Esophagus (tissue), 2 donors: Measurements from ENCODE around the gene ZBTB49. TPM values are rescaled to one million over a fixed set of nuclear protein-coding genes. Genes with fewer than 3 reads are reported as not detected.
"Not testable (repeated sequence)": the region's sequence is repeated elsewhere in the genome, so short reads cannot be mapped to it uniquely, and the experiment has no call there.

Experiments used
- H3K27ac ChIP-seq, 2 donors: one replicate each; pipeline ENCODE4 v1.5.1; 2013; ENCODE audit warnings: low read depth in 2 of 2, mild to moderate bottlenecking in 2 of 2, inconsistent platforms in 1 of 2, low read length in 1 of 2, moderate library complexity in 1 of 2
- H3K27me3 ChIP-seq, 2 donors: one replicate each; pipeline ENCODE4 v1.6.1; 2013; ENCODE audit warnings: low read length in 2 of 2, control low read depth in 1 of 2, mild to moderate bottlenecking in 1 of 2; ENCODE audit not compliant: insufficient read depth in 2 of 2, control insufficient read depth in 1 of 2
- H3K36me3 ChIP-seq, 2 donors: one replicate each; pipeline ENCODE4 v1.6.1; 2013; ENCODE audit warnings: low read length in 1 of 2; ENCODE audit not compliant: control insufficient read depth in 2 of 2, insufficient read depth in 2 of 2
- H3K4me1 ChIP-seq, 2 donors: one replicate each; pipeline ENCODE4 v1.6.1; 2013; ENCODE audit warnings: low read length in 1 of 2; ENCODE audit not compliant: control insufficient read depth in 2 of 2, insufficient read depth in 2 of 2
- H3K4me3 ChIP-seq, 2 donors: one replicate each; pipeline ENCODE4 v1.5.1; 2013; ENCODE audit warnings: low read length in 2 of 2, mild to moderate bottlenecking in 2 of 2, low read depth in 1 of 2, moderate library complexity in 1 of 2
- H3K9me3 ChIP-seq, 2 donors: one replicate each; pipeline ENCODE4 v1.6.1; 2013; ENCODE audit warnings: mild to moderate bottlenecking in 2 of 2, low read depth in 1 of 2, low read length in 1 of 2, moderate library complexity in 1 of 2; ENCODE audit not compliant: control insufficient read depth in 2 of 2, insufficient read depth in 1 of 2
- WGBS, 2 donors: extraction: QIAGEN DNeasy Blood & Tissue Kit; methylation state at CpG; one replicate each; pipeline ENCODE4 v1.1.7; 2013; 5-methylcytosine and 5-hydroxymethylcytosine counted together
- polyA plus RNA-seq, 2 donors: library from polyadenylated mRNA; stranded (reverse); fragments of 200-250 nt; gene quantifications; one replicate each; pipeline ENCODE4 v1.2.3, GENCODE V29; 2013
- donor health status: healthy with polysubstance abuse.
- donor health status: Bipolar disorder and iron deficiency.

Gene ZBTB49
- polyA plus RNA-seq, 2 donors: 1.5 to 2.0 TPM

DNA sequence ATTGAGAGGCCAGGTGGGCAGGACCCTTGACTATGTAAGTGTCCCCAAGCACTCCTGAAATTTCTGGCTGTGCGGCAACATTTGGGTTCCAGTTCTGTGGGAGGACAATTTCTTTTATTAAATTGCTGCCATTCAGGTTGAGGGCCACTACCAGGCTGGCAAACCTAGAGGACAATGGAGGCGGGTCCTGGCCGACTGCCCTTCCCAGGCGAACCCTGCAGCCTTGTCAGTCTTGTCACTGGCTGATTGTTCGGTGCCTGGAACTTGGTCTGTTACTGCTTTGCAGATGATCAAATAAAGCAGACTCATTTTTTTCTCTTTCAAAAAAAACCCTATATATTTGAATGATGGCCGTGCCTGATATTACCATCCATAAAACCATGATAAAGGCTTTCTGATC is 35.4 kb upstream of the ZBTB49 start:
- Histone ChIP-seq H3K4me3 (no peak overlapping the region), H3K27me3 (peaks cover 0 to 2% of the 10 kb centered on the region in 2 donors), H3K4me1 (peaks cover 0 to 2% of the 10 kb centered on the region in 2 donors), H3K9me3 (no peaks in the 10 kb centered on the region), H3K27ac (no peak overlapping the region), H3K36me3 (no peaks in the 10 kb centered on the region)
- 46 to 53% methylated on average over 6 of the region's 6 CpGs for WGBS, 2 donors

GRCh38 chr4:4256799-4257198 is 33.3 kb upstream of the ZBTB49 start:
- Histone ChIP-seq H3K36me3 (no peaks in the 10 kb centered on the region), H3K4me3 (no peak overlapping the region), H3K4me1 (peaks cover 0 to 2% of the 10 kb centered on the region in 2 donors), H3K27ac (no peak overlapping the region), H3K9me3 (no peaks in the 10 kb centered on the region), H3K27me3 (peaks cover 0 to 2% of the 10 kb centered on the region in 2 donors)
- 70 to 74% methylated on average over 10 of the region's 10 CpGs for WGBS, 2 donors

GRCh38 chr4:4257705-4258104 is 32.3 kb upstream of the ZBTB49 start:
- 85 to 89% methylated on average over 3 of the region's 3 CpGs for WGBS, 2 donors
- H3K4me1 ChIP-seq, H3K36me3 ChIP-seq, H3K27me3 ChIP-seq, H3K4me3 ChIP-seq, H3K27ac ChIP-seq, H3K9me3 ChIP-seq: not testable (repeated sequence)

DNA sequence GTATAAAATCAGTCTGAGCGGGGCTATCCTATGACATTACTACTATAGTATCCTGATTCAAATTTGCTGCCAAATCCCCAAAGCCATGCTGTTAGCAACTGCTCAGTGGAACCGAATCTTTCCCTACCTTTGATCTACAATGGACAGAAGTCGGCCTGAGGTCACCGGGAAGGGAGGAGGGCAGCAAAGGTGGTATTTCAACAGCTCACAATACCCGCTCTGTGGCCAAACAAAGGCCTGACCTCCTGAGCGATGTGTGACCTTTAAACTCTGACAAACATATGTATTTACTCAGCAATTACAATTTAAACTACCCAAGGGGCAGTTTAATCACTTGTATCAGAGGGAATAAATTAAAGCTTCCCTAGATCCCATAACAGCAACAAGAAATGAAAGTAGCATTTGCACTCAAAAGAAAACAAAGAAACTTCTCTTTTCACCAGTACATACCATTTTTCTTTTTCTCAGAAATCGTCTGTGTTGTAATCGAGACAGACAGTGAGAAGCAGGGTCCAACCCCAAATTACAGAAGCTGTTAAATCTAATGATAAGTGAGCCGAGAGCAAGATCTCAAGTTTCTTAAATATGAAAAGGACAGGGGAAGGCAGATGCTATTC is 30.5 kb upstream of the ZBTB49 start:
- Histone ChIP-seq H3K27ac (no peak overlapping the region), H3K9me3 (no peaks in the 10 kb centered on the region)
- WGBS, 2 donors: 38 to 40% methylated on average over 9 of the region's 9 CpGs

GRCh38 chr4:4260185-4260751 is 29.8 kb upstream of the ZBTB49 start:
- H3K4me3 ChIP-seq: no peak overlapping the region
- H3K27me3 ChIP-seq: no peaks in the 10 kb centered on the region
- WGBS, 2 donors: 69 to 71% methylated on average over 6 of the region's 6 CpGs
- no peaks in the 10 kb centered on the region for H3K4me1 ChIP-seq
- H3K36me3 ChIP-seq: no peaks in the 10 kb centered on the region
- H3K27ac ChIP-seq: no peak overlapping the region
- no peaks in the 10 kb centered on the region for H3K9me3 ChIP-seq

More for the DNA sequence above, 30.5 kb upstream of the ZBTB49 start:
- H3K27me3 ChIP-seq: no peaks in the 10 kb centered on the region
- no peak overlapping the region for H3K4me3 ChIP-seq
- no peaks in the 10 kb centered on the region for H3K4me1 ChIP-seq
- no peaks in the 10 kb centered on the region for H3K36me3 ChIP-seq

DNA sequence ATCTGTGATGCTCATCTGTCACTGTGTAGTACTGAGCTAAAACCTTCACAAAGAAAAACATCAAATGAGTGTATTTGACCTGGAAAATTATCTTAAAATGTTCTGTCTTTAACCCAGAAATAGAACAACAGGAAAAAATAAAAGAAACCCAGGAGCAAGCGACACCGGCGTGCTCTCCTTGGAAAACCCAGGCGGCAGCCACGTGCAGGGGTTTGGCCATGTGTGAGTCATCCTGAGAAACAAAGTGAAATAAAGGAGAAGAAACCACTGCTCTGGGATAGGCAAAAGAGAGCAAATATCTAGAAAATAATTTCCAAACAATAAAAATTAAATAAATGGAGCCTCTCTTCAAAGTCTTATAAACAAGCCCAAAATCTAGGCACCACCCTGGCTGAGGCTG is 22.1 kb upstream of the ZBTB49 start:
- Histone ChIP-seq H3K4me1 (no peaks in the 10 kb centered on the region), H3K27me3 (no peaks in the 10 kb centered on the region), H3K36me3 (peaks cover 5 to 8% of the 10 kb centered on the region in 2 donors), H3K4me3 (no peak overlapping the region), H3K9me3 (no peaks in the 10 kb centered on the region), H3K27ac (no peak overlapping the region)
- 73 to 83% methylated on average over 5 of the region's 5 CpGs for WGBS, 2 donors

DNA sequence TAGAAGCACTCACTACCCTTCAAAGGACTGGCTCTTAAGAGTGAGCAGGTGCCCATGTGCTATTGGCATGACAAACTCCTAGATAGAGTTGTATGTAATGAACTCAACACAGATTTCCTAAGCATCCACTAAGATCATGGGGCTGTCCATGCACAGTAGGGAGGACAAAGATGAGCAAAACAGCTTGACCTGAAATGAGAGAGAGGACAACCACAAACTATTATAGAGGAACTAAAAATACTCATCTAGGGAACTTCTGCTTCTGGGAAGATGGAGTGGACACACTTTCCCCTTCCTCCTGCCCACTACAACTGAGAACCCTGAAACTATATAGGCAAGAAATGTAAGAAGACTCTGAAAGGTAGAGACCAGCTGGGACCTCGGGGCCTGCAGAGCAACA is 21.3 kb upstream of the ZBTB49 start:
- no peak overlapping the region for H3K4me3 ChIP-seq
- no peaks in the 10 kb centered on the region for H3K9me3 ChIP-seq
- no peaks in the 10 kb centered on the region for H3K27me3 ChIP-seq
- no peaks in the 10 kb centered on the region for H3K4me1 ChIP-seq
- H3K27ac ChIP-seq: no peak overlapping the region
- H3K36me3 ChIP-seq: peaks cover 12 to 14% of the 10 kb centered on the region in 2 donors
- 86 to 90% methylated on average over 1 of the region's 1 CpG for WGBS, 2 donors

GRCh38 chr4:4269331-4269731 is 20.7 kb upstream of the ZBTB49 start:
- Histone ChIP-seq H3K27ac (no peak overlapping the region), H3K9me3 (no peaks in the 10 kb centered on the region), H3K4me1 (no peaks in the 10 kb centered on the region), H3K4me3 (no peak overlapping the region), H3K27me3 (no peaks in the 10 kb centered on the region), H3K36me3 (peaks cover 12 to 18% of the 10 kb centered on the region in 2 donors)
- 86 to 92% methylated on average over 11 of the region's 11 CpGs for WGBS, 2 donors

DNA sequence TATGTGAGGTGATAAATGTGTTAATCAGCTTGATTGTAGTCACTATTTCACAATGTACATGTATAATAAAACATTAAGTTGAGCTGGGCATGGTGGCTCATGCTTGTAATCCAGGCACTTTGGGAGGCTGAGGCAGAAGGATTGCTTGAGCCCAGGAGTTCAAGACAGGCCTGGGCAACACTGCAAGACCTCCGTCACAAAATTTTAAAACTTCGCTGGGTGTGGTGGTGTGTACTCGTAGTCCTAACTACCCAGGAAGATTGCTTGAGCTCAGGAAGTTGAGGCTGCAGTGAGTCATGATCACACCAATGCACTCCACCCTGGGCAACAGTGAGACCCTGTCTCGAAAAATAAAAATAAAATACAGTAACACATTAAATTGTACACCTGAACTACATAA is 20.2 kb upstream of the ZBTB49 start:
- H3K4me1 ChIP-seq: no peaks in the 10 kb centered on the region
- H3K9me3 ChIP-seq: no peaks in the 10 kb centered on the region
- H3K36me3 ChIP-seq: peaks cover 12 to 18% of the 10 kb centered on the region in 2 donors
- 78 to 85% methylated on average over 4 of the region's 4 CpGs for WGBS, 2 donors
- H3K27me3 ChIP-seq: no peaks in the 10 kb centered on the region
- H3K27ac ChIP-seq: no peak overlapping the region
- H3K4me3 ChIP-seq: no peak overlapping the region

DNA sequence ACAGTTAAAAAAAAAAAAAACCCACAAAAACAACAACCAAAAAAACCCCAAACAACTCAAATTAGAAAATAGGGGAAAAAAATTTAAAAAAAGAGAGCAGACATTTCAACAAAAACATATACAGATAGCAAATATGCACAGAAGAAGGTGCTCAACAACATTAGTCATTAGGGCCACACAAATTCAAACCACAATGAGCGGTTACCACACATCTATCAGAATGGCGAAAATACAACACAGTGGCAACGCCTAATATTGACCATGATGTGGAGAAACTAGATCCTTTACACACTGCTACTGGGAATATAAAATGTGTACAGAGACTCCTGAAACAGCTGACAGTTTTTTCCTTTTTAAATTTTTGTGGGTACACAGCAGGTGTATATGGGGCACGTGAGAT is 19.5 kb upstream of the ZBTB49 start:
- H3K27me3 ChIP-seq: no peaks in the 10 kb centered on the region
- H3K4me3 ChIP-seq: no peak overlapping the region
- H3K4me1 ChIP-seq: no peaks in the 10 kb centered on the region
- no peaks in the 10 kb centered on the region for H3K9me3 ChIP-seq
- no peak overlapping the region for H3K27ac ChIP-seq
- H3K36me3 ChIP-seq: peaks cover 12 to 18% of the 10 kb centered on the region in 2 donors
- whole genome bisulfite sequencing, 2 donors: 79 to 81% methylated on average over 4 of the region's 4 CpGs
